Measurements from ENCODE around the gene TRIM66.

TRIM66 gene

DNA sequence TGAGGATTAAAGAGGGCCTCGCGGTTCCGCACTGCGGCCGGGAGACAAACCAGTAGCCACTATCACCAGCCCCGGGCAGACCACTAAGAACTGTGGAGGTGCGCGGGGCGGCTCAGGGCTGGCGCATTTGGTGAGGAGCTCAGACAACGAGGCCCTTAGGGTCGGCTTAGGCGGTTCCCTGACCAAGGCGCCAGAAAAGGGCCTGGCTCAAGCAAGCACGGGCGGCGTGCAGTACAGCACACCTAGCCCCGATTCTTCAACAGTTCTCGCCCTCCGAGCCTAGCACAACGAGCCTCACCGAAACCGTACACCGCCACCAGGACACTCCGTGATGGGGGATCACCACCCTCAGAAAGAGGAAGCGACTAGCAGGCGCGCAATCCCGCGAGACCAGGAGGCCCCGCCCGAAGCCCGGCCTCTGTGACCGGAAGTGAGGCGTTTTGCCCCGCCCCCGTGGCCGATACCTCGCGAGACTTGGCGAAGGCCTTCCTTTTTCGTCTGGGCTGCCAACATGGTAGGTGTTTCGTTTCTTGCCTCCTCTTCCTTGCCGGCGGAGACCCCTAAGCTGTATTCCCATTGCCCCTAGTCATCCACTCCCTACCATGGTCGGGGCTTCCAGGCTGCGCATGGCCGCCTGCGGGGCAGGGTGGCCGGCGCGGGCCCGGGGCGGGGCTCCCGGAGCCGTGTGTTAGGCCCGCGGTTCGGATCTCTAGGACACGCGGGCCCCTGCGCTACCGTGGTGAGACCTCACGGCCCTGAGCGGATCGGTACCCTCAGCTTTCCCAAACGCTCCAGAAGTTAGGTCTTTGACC lies at the start of gene TRIM66, which contains the start of gene RPL27A:
TSS of gene TRIM66 (minus strand) at position 363 of the 812 bp plus-strand sequence. CDS start 10,391 bp downstream, outside the sequence.
TSS of gene RPL27A (plus strand) at position 490 of the 812 bp plus-strand sequence. CDS start at position 512, 22 bp downstream.
- peak within 1 kb of the TSS; percentile 98 for H3K4me3 ChIP-seq (ENCODE audit: low read depth, low read length)
- peak; percentile 95 for DNase-seq (ENCODE audit: low read depth)
- TF ChIP-seq MAX (IDR thresholded peaks at IDR 0.05; ENCODE audit: low read depth, low read length) (peak; percentile 69), POLR2A (IDR thresholded peaks at IDR 0.05; ENCODE audit: extremely low read depth, insufficient read length) (peak; percentile 99), MYC (IDR thresholded peaks at IDR 0.05; ENCODE audit: low read depth, low read length) (peak; percentile 90)
- TF ChIP-seq, protein P1, sequence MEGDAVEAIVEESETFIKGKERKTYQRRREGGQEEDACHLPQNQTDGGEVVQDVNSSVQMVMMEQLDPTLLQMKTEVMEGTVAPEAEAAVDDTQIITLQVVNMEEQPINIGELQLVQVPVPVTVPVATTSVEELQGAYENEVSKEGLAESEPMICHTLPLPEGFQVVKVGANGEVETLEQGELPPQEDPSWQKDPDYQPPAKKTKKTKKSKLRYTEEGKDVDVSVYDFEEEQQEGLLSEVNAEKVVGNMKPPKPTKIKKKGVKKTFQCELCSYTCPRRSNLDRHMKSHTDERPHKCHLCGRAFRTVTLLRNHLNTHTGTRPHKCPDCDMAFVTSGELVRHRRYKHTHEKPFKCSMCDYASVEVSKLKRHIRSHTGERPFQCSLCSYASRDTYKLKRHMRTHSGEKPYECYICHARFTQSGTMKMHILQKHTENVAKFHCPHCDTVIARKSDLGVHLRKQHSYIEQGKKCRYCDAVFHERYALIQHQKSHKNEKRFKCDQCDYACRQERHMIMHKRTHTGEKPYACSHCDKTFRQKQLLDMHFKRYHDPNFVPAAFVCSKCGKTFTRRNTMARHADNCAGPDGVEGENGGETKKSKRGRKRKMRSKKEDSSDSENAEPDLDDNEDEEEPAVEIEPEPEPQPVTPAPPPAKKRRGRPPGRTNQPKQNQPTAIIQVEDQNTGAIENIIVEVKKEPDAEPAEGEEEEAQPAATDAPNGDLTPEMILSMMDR (IDR thresholded peaks at IDR 0.05; ENCODE audit: low read depth, low read length), result no peak

DNA sequence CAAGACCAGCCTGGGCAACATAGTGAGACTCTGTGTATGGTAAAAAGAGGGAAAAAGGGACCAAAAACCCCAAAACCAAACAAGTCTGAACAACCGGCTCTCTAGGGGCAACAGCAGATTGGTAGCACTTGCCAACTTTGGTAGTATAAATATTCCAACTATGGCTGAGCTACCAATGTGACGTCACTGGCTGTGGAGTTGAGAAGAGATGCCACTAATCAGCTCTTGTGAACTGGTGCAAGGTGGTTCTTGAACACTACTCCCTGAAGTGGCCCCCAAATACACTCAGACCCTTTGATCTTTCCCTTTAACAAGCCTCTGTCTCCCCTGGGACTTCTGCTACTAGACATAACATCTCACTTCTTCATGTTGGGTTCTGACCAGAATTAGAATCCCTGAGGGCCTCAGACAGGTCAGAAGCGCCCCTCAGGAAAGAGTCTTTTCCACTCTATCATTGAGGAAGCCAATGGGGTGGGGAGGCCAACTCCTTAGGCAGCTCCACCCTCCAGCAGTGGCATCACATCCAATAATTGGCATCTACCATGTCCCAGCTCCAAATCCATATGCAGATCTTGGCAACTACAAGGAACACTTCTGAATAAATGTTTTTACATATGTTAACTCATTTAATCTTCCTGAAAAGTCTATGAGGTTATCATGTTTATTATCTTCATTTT lies 49.3 kb upstream of the TRIM66 start:
- no peak overlapping the region for H3K4me3 ChIP-seq (ENCODE audit: low read depth, low read length)
- TF ChIP-seq, protein P1 (IDR thresholded peaks at IDR 0.05; ENCODE audit: low read depth, low read length), result no peak
- no peak for TF ChIP-seq MYC (IDR thresholded peaks at IDR 0.05; ENCODE audit: low read depth, low read length)
- no peak for TF ChIP-seq POLR2A (IDR thresholded peaks at IDR 0.05; ENCODE audit: extremely low read depth, insufficient read length)
- TF ChIP-seq MAX (IDR thresholded peaks at IDR 0.05; ENCODE audit: low read depth, low read length), result no peak
- no peak for DNase-seq (ENCODE audit: low read depth)

DNA sequence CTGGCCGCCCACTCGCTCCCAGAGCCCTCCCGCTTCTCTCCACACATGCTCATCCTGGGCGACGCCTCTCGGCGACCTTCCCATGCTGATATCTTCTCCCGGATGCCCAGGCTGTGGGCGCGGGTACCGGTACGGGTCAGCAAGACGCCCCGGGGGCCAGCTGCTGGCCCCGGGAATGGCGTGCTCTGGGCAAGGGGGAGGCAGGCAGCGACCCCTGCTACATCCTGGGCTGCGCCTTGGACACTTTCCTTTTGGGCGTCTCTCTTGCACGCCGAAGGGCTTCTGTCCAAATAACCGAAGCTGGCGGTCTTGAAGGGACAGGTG lies 48.2 kb upstream of the TRIM66 start:
- no peak overlapping the region for H3K4me3 ChIP-seq (ENCODE audit: low read depth, low read length)
- TF ChIP-seq, protein P1 (IDR thresholded peaks at IDR 0.05; ENCODE audit: low read depth, low read length), result no peak
- no peak for TF ChIP-seq MAX (IDR thresholded peaks at IDR 0.05; ENCODE audit: low read depth, low read length)
- TF ChIP-seq MYC (IDR thresholded peaks at IDR 0.05; ENCODE audit: low read depth, low read length), result no peak
- TF ChIP-seq POLR2A (IDR thresholded peaks at IDR 0.05; ENCODE audit: extremely low read depth, insufficient read length), result no peak
- no peak for DNase-seq (ENCODE audit: low read depth)

DNA sequence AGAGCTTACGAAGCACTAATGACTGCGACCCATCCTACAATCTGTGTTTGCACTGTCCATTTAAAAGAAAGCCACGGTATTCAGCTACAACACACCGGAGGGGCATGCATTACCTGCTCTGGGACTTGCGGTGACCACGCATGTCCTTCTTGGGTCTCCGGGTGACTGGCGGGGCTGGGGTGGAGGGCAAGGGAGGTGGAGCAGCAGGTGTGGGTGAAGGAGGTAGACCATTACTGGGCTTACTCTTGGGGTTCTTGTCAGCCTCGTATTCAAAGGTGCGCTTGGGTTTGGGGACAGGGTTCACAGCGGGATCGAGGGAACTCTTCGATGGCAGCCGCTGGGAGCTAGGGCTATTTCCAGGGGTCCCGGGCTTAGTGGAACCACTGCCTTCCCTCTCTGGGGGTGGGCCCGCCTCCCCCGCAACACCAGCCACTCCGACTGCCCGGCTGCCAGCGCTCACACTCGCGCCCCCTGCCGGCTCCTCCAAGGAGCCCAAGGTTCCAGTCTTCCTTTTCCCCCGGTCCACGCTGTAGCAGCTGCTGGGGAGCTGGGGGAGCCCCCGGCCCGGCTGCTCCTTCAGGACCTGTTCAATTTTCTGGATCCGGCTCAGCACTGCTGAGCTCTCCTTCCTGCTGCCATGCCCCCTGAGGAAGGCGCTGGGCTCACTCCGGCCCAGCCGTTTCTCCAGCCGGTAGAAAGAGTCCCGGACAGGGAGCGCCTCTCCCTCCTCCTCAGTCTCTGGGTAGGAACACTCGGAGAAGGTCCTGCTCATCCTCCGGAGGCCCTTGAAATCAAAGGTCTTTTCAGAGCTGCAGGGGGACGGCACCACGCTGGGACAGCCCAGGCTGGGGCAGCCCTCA lies 47.6 kb upstream of the TRIM66 start:
- no peak for DNase-seq (ENCODE audit: low read depth)
- TF ChIP-seq MYC (IDR thresholded peaks at IDR 0.05; ENCODE audit: low read depth, low read length), result no peak
- TF ChIP-seq, protein P1 (IDR thresholded peaks at IDR 0.05; ENCODE audit: low read depth, low read length), result no peak
- no peak for TF ChIP-seq MAX (IDR thresholded peaks at IDR 0.05; ENCODE audit: low read depth, low read length)
- TF ChIP-seq POLR2A (IDR thresholded peaks at IDR 0.05; ENCODE audit: extremely low read depth, insufficient read length), result no peak
- H3K4me3 ChIP-seq (ENCODE audit: low read depth, low read length), result no peak overlapping the region

DNA sequence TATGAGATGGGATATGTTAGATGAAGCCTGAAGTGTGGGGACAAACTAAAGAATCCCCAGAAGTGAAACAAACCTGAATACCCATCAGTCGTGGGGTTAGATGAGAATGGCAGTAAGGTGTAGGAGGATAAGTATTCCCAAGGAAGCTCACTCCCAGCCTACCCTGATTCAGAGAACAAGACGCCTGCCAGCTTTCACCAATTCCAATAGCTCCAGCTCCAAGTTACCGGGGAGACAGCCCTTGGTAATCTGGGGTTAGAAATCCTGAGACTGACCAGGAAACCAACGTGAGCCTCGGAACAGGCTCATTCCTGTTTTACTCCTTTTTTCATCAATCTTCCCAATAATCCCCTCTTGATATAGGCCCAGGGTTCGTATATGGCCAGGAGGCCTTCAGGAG lies 46.6 kb upstream of the TRIM66 start:
- H3K4me3 ChIP-seq (ENCODE audit: low read depth, low read length), result no peak overlapping the region
- no peak for DNase-seq (ENCODE audit: low read depth)
- no peak for TF ChIP-seq MAX (IDR thresholded peaks at IDR 0.05; ENCODE audit: low read depth, low read length)
- TF ChIP-seq POLR2A (IDR thresholded peaks at IDR 0.05; ENCODE audit: extremely low read depth, insufficient read length), result no peak
- TF ChIP-seq, protein P1 (IDR thresholded peaks at IDR 0.05; ENCODE audit: low read depth, low read length), result no peak
- no peak for TF ChIP-seq MYC (IDR thresholded peaks at IDR 0.05; ENCODE audit: low read depth, low read length)

All from NB4 (cell line).